Activated CD4-positive, alpha-beta T cell treated with anti-CD3 and anti-CD28 coated beads, Interleukin-2, Interleukin-6, amounts not matched to agents 100 ng/mL and 50 ng/mL, durations not matched to agents 16 hours and 8 hours (primary cell): Measurements from ENCODE around the gene TRAF4.
"Not testable (repeated sequence)": the region's sequence is repeated elsewhere in the genome, so short reads cannot be mapped to it uniquely, and the experiment has no call there.

Source experiments
- DNase-seq: peaks from one replicate; pipeline ENCODE4 v3.0.0-alpha.2; 2020

The TRAF4 gene

DNA sequence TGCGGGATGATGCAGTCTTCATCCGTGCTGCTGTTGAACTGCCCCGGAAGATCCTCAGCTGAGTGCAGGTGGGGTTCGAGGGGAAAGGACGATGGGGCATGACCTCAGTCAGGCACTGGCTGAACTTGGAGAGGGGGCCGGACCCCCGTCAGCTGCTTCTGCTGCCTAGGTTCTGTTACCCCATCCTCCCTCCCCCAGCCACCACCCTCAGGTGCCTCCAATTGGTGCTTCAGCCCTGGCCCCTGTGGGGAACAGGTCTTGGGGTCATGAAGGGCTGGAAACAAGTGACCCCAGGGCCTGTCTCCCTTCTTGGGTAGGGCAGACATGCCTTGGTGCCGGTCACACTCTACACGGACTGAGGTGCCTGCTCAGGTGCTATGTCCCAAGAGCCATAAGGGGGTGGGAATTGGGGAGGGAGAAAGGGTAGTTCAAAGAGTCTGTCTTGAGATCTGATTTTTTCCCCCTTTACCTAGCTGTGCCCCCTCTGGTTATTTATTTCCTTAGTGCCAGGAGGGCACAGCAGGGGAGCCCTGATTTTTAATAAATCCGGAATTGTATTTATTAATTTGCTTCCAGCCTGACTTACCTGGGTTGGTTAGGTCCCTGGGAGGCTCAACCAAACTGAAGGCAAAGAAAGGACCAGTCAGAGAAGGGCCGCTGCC is 5.8 kb downstream of the TRAF4 start:
- no peak for DNase-seq

DNA sequence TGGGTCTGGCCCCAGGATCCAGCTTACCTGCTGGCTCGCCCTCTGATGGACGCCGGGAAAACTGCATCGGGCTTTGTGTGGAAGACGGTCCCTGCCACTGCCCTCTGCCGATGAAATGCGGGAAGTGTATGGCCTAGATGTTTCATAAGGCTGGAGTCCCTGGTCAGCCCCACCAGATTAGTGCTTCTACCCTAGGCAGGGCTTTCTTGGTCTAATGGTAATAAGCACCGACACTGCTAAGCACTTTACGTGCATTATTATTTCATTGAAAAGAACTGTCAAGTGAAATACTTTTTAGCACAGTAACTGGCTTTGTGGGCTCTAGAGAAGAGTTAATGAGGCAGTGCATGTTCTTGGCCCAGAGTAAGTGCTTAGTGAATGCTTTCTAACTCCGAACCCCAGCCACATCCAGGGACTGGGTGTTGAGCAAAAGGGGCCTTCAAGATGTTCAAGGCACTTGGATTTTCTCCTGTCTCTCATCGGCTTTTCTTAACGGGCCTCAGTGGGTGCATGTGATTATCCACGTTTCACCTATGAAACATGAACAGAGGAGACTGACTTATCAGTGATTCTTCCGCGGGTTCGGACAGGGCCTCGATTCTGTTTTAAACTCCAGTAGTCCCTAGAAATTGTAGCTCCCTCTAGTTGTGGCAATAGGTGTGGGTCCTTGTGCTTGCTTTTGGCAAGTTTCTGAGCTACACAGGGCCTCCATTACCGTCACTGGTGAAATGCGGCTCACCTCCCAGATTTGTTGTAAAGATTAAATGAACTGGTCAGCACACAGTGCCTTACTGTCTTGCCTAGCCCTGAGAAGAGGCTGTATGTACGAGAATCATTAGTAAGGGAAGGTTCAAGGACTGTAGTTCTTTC is 6.6 kb downstream of the TRAF4 start:
- DNase-seq, result peak; percentile 95

DNA sequence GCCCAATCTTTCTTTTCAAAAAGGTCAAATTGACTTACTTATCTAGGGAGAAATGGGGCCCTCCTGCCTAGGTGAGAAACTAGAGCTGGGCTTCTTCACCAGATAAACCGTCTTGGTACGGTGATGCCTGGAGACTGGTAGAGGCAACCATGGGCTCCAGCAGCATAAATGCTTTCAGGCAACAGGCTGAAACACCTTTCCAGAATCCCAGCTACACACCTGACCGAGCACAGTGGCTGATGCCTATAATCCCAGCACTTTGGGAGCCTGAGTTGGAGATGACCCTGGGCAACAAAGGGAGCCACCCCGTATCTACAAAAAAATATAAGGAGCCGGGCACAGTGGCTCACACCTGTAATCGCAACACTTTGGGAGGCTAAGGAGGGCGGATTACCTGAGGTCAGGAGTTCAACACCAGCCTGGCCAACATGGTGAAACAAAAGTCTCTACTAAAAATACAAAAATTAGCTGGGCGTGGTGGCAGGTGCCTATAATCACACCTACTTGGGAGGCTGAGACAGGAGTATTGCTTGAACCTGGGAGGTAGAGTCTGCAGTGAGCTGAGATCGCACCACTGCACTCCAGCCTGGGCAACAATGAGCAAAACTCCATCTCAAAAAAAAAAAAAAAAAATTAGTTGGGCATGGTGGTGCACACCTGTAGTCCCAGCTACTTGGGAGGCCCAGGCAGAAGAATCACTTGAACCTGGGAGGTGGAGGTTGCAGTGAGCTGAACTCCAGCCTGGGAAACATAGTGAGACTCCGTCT is 8.0 kb downstream of the TRAF4 start:
- DNase-seq, result no peak

DNA sequence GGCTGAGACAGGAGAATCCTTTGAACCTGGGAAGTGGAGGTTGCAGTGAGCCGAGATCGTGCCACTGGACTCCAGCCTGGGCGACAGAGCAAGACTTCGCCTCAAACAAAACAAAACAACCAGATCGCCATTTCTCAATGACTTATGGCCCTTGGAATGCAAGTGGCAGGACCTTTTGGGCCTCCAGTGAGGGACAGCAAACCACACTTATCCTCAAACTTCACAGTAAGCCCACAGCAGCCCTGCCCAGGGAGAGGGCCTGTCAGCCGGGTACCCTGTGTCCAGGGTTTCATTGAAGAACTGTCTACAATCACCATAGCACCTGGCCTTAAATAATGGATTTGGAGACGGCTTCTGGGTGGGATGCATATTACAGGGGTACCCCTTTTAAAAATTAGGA is 11.7 kb downstream of the TRAF4 start:
- no peak for DNase-seq

DNA sequence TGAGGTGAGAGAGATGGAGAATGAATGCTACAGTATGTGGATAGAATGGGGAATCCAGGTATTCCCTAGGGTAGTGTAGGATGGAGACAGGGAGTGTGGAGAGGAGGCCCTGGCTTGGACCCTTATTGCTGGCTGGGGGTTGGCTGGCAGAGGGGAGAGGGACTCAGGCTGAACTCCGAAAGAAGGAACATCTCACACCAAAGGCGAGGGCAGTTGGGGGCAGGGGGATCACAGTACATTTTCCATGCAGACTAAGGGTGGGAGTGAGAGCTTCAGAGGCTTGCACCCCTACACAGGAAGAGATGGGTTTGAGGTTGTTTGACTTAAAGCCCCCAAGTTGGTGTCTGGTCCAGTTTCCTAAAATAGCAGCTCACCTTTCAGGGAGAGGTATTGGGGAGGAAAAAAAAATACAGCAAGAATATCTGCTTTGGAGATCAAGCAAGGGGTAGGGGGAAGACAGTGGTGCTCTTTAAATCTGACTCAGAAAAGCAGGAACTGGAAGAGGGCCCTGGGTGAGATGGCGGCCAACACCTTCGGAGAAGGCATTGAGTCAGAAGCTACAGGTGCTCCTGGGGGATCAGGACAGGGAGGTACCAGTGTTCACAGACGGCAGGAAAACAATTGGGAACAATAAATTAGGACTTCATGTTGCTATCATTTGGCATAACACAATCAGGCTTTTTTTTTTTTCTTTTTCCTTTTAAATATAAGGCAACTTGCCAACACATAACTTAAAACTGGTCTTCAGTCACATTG is 12.4 kb downstream of the TRAF4 start:
- DNase-seq, result no peak

DNA sequence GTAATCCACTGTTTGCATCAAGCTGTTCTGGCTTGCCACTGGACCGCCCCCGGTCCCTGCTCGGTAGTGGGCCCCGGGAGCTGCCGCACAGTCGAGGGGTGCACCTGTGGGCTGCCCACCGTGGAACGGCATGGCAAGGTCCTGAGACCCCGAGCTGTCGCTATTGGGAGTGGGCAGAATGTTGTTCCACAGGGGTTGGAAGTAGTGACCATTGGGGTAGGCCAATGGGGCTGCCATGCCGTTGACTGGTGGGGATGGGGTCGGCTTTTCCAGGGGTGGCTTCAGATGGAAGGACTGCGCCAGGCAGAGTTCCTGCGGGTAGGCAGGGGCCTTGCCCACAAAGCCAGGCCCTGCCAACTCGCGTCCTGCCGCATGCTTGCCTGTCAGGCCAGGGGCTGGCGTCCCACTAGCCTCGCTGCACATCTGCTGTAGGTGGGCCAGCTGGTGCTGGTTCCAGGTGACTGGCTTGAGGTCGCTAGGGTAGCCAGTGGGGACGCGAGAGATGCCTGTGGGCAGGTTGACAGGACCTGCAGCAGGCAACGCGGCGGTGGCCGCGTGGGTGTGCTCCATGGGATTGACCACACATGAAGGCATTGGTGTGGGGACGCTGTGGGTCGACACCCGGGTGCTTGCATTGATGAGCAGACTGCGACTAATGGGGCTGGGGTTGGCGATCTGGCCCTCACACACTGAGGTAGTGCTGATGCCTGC is 14.8 kb downstream of the TRAF4 start:
- no peak for DNase-seq

DNA sequence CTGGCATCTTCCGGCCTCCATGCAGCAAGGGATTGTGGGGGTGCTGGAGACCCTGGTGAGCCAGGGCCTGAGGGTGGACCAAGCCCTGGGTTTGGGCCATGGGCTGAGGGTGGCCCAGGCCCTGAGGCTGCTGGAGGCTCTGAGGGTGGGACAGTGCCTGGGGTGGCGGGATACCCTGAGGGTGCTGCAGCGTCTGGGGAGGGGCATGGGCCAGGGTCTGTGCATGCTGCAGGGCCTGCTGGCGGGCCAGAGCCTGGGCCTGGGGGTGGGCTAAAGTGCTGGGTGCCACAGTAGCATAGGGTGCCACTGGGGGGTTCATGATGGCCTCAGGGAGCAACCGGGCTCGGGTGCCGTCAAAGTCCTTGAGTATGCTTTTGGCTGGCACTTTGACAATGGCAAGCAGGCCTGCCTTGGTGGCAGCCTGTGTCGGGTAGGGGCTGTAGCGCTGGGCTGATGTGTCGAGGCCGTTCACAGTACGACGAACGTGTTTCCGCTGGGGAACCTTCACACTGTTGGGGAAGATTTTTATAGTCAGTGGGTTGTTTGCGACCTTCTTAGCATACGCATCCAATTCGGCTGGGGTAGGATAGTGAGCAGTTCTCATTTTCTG is 15.6 kb downstream of the TRAF4 start:
- no peak for DNase-seq

DNA sequence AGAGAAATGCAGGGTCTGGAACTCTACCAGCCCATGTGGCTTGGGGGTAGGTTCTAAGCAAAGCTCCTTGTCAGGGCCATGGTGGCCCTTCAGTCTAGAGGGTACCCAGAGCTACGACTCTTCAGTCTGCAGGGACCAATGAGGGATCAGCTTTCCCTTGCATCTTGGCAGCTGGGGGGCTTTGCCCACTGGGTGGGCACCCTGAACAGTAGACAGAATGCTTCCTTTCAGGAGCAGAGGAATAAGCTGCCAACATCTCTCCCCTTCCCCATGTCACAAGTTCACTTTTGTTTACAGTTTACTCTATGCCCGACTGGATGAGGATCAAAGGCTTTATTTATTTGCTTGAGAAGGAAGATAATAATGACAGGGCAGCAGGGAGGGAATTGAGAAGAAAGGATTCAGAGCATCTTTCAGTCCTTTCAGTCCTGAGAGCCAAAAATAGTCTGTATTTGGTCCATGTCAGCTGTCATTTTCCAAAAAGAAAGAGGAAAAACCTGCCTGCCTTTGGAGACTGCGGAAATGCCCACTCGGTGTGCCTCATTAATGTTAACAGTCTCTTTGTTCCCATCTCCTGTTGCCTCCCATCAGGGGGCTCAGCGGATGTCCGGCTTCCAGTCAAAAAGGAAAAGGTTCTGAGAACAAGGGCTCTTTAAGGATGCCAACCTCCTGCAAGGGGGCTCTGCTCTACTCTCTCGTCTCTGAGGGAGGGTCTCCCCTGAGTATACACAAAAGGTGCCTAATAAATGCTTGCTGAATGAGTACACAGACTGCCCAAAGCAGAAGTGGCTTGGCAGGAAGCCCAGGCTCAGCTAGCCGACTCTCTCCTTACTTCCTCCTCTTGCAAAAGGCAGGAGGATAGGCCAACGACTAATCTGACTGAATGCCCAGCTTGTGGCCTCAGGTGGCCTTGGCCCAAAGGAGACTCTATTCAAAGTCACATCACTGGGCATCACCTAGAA is 17.1 kb downstream of the TRAF4 start:
- DNase-seq, result no peak

DNA sequence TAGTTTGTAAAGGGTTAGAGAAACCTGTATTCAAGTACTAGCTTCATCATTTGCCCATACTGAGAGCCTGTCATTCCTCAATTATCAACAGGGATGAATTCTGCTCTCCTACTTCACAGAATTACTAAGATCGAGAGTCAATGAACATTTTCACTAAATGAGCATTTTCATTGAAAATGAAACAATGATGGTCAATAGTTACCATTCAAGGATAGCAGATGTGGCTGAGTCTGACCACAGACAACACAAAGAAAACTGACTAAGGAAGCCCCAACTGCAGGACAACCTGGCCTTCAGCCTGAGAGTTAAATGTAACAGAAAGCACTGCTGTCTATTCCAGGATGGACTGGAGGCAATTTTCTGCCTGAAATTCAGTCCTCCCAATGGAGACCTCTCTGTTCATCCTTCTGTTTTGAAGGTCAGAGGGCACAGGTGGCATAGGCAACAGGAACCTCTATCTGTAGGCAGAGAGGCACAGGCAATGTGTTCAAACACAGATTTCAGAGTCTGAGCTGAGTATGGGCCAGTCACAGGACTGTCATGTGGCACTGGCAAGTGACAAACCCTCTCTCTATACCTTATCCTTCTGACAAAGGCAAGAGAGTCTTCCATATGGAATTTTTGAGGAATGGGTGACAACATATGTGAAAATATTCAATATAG is 19.5 kb downstream of the TRAF4 start:
- DNase-seq, result peak; percentile 66

DNA sequence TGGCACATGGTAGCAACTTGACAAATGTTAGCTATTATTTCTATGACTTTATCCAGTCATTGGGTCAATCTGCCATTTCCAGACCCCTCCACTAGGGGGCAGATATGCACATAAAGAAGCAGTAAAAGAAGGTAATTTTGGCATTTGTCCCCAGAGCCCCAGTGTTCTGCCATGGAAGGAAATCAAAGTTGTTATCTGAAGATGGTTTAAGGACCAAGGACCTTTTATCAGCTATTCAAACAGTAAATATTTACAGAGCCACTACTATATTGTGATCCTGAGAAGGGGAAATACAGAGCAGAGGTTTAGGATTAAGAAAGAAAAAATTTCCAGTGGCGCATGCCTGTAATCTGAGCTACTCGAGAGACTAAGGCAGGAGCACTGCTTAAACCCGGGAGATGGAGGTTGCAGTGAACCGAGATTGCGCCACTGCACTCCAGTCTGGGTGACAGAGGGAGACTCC is 20.0 kb downstream of the TRAF4 start:
- DNase-seq, result peak; percentile 84

DNA sequence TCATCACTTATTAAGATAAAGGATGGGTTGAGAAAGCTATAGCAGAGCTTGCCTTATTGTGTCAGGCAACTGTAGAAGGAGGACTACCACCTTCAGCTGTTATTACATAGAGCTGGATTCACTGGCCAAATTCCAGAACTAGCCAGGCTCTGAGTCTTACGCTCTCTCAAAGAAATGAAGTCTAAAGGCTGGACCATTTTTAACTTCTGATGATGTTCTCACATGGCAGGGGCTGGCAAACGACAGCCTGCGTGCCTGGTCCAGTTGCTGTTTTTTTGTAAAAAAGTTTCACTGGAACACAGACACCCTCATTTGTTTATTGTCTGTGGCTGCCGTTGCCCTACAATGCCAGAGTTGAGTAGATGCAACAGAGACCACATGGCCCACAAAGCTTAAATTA is 21.2 kb downstream of the TRAF4 start:
- DNase-seq, result no peak

DNA sequence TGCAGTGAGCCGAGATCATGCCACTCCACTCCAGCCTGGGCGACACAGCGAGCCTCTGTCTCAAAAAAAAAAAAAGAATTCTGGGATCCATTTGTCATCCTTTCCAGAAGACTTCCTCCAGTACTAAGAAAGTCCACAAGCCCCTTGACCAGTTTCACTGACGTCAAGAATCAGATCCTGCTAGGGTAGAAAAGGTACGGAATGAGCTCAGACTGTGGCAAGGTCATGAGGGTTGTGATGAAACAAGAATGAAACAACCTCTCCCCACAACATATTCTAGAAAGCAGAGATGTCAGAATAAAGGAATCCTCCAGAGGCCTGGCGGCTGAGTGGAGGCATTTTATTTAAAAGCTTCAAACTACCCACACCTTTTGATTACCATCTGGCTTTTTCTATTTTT is 29.9 kb downstream of the TRAF4 start:
- no peak for DNase-seq

DNA sequence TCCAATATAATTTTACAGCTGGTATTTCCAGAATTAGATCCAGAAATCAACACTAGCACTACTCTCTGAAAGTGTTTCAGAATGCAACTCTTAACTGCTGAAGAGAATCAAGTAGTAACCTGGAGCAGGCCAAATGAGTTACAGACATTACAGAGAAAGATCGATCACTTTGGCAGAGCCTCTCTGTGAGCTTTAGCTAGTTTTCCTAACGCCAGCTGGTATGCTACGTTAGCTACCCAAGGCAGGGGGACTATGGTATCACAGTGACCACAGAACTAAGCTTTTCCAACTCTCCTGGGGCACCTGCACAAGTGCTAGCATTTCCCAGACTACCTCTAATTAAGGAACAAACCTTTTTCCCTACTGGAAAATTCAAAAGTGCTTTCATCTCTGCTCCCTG is 30.4 kb downstream of the TRAF4 start:
- DNase-seq, result no peak

DNA sequence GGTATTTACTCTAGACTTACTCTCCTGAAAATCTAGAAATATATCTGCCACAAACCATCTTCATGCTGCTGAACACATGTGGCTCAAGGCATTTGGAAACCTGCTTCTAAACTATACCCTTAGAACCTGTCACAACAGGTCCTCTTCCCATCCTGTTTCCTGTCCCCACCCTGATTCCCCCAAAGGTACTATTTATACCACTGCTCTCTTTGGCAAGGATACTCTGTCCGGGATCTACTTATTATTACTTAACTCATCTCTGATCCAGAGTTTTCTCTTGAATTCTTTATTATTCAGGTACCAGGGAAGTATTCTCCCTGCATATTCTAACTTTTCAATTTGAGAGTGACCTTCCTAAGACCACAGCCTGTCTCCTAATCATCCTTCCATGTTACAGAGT is 33.4 kb downstream of the TRAF4 start:
- no peak for DNase-seq

DNA sequence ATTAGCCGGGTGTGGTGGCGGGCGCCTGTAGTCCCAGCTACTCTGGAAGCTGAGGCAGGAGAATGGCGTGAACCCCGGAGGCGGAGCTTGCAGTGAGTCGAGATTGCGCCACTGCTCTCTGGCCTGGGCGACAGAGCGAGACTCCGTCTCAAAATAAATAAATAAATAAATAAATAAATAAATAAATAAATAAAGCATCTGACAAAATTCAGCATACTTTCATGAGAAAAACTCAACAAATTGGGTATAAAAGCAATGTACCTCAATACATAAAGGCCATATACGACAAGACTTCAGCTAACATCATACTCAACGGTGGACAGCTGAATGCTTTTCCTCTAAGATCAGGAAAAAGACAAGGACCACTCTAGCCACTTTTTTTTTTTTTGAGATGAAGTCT is 35.8 kb downstream of the TRAF4 start:
- DNase-seq, result not testable (repeated sequence)

DNA sequence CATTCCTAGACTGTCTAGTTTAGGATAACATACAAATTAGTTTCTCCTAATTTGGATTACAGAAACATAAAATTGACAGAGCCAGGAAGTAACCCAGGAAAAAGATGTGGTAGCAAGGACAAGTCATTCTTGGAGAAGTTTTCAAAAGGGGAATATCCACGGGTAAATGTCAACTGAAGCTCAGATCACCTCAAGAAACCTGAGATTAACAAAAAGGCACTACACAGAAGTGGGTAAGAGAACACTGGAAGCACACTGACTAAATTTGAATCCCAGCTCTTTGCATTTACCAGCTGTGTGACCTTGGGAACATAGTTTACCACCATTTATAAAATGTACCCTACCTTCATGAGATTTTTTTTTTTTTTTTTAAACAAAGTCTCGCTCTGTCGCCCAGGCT is 39.4 kb downstream of the TRAF4 start:
- DNase-seq, result no peak

DNA sequence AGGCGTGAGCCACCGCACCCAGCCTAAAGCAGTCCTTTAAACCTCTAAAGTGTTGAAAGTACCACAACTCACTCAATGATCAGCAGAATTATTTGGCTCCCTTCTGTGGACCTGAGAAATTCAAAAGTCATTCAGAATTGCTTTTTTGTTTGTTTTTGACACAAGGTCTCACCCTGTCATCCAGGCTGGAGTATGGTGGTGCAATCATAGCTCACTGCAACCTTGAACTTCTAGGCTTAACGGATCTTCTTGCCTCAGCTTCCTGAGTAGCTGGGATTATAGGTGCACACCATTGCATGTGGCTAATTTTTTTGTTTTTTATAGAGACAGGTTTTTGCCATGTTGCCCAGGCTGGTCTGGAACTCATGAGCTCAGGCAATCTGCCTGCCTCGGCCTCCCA is 44.3 kb downstream of the TRAF4 start:
- DNase-seq, result no peak

DNA sequence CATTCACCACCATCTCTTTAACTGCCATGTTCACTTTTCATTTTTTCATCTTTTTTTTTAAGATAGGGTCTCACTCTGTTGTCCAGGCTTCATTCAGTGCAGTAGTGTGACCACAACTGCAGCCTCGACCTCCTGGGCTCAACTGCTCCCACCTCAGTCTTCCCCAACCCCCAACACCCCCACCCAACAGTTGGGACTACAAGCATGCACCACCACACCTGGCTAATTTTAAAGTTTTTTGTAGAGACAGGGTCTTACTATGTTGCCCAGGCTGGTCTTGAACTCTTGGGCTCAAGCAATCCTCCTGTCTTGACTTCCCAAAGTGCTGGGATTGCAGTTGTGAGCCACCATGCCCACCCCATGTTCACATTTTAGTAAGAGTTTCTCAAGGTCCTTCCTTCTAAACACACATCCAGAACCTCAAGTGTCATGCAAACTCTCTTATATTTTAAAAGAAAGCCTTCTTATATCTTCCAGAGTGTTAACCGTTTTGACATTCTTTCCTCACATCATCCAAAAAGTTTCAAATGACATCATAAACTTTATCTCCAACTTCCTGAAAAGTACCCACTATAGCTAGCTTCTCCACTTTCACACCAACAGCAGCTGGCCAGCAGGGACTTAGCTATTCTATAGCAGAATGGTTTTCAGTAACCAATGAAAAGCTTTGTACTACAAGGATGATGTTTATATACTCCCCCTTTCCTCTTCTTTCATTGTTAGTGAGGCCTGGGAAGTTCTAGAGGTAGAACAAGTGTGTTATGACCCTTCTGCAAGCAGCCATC is 49.3 kb downstream of the TRAF4 start:
- DNase-seq, result no peak

DNA sequence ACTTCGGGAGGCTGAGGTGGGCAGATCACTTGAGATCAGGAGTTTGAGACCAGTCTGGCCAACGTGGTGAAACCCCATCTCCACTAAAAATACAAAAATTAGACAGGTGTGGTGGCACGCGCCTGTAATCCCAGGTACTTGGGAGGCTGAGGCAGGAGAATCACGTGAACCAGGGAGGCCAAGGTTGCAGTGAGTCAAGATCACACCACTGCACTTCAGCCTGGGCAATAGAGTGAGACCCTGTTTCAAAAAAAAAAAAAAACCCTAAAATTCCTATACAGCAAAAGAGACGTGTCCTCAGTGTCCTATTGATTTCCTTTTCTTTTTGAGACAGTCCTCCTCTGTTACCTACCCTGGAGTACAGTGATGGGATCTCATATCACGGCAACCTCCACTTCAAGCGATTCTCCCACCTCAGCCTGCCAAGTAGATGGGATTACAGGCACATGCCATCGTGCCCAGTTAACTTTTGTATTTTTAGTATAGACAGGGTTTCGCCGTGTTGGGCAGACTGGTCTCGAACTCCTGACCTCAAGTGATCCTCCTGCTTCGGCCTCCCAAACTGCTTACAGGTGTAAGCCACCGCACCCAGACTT is 51.1 kb downstream of the TRAF4 start:
- DNase-seq, result not testable (repeated sequence)
